HG02852 (cell line): ENCODE measurements around the gene SLC39A2.

Experiments
- ATAC-seq: cut with Tn5 transposase; IDR thresholded peaks from one replicate; pipeline ENCODE4 v1.9.1; 2021; ENCODE audit warnings: mild to moderate bottlenecking, moderate library complexity; ENCODE audit not compliant: unreplicated experiment

SLC39A2 gene

DNA sequence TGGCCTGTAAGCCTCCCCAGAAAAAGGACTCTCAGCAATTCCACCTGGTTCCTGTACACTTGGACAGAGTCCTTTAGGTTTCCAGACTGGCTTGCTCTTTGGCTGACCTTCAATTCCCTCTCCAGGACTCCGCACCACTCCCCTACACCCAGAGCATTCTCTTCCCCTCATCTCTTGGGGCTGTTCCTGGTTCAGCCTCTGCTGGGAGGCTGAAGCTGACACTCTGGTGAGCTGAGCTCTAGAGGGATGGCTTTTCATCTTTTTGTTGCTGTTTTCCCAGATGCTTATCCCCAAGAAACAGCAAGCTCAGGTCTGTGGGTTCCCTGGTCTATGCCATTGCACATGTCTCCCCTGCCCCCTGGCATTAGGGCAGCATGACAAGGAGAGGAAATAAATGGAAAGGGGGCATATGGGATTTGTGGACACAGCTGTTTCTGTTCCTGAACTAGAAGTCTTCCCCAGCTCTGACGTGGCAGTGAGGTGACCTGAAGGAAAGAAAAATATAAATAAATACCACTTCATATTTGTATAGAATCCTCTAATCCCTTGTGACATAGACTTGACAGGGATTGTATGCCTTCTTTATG is 44.4 kb downstream of the SLC39A2 start:
- ATAC-seq, result no peak

DNA sequence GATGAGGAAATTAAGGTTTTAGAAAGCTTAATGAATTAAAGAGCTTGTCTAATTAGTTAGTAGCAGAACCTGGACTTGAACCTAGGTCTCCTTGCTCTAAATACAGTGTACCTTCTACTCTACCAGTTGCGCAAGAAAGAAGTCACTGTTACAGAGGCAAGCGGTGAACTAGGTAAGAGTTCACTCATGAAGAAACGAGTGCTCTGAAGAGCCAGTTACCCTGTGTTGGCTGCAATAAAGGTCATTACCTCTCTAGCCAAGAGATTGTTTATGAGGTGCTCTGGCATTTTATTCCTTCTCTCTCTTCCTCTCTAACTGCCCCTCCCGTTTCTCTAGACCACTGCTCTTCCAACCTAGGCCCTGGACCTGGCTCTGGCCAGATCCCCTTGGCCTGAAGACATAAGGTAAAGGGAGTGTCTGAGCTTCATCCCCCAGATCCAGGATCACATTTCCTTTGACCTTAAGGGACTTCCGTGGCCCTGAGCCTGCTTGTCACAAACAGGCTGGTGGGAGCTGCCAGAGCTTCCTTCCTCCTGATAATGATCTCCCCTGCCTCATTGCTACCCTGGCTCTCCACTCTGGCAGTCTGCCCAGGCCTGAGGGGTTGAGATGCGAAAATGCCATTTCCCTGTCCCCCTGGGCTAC is 45.0 kb downstream of the SLC39A2 start:
- ATAC-seq, result no peak

DNA sequence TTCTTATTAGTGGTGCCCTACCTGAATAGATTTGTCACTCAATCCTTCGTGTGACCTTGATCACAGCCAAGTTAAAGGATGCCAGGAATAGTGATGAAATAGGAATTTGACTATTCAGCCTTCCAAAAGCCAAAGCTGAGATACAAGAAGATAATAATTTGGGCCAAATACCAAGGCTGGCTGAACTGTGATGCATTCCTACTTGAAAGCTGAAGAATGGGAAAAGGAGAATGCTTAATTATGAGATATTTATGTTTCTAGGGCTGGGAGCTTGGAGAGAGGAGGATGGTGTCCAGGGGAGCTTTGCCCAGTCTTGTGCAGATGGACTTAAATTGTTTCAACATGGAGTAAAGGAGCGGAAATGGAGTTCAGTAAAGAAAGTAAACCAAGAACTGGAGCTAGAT is 48.3 kb downstream of the SLC39A2 start:
- ATAC-seq, result no peak

DNA sequence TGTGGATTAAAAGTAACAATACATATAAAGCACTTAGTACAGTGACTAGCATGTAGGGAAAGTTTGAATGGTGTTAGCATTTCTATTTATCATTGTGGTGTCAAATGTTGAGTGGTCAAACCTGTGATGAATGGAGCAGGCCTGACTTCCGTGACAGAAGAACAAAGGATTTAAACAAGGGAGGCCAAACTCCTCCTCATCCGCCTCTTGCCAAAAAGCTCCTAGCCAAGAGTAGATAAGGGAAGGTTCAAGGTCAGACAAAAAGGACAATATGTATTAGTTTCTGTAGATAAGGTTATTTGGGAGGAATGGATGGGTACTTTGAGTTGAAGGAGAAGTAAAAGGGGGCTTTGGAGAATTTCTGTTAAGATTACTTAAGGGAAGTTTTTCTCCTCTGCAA is 49.5 kb downstream of the SLC39A2 start:
- ATAC-seq, result no peak

DNA sequence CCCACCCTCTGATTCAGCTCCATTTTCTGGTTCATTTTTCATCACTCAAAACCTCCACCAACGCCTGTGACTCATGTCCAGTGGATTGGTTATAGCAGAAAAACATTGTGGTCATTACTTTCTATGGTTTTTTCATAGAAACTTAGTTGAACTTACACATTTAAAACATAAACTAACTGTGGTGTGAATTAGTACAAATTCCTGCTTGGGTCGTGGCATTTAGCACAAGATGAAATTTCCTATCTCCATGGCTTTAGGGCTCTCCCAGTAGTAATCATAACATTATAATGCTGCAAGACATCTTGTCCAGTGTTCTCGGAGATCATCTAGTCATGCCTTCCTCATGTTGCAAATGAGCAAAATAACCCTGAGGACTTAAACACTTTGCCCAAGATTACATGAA is 50.2 kb downstream of the SLC39A2 start:
- no peak for ATAC-seq

DNA sequence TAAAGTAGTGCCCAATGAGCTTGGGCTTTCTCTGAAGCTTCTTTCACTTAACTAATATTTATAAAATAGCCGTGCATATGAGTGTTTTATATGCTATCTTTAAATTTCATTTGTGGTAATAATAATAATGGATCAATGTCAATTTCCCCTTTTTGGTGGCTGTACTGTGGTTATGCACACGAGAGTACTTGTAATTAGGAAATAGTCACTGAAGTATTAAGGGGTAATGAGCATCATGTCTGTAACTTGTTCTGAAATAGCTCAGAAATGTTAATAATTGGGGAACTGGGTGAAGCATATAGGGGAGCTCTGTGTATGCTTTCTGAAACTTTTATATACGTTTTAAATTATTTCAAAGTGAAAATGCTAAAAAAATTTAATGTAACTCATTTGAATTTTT is 51.5 kb downstream of the SLC39A2 start:
- no peak for ATAC-seq
